Thoracic aorta (tissue), 2 donors: Measurements from ENCODE around the gene LRRC8D. TPM values are rescaled to one million over a fixed set of nuclear protein-coding genes. Genes with fewer than 3 reads are reported as not detected.

Experiments used
- ATAC-seq: fragments of 150-250 bp; one replicate; pipeline ENCODE4 v1.8.0; 2017; ENCODE audit warnings: low read depth; ENCODE audit not compliant: insufficient number of reproducible peaks, low FRiP score
- DNase-seq: peaks from one replicate; pipeline ENCODE4 v3.0.0-alpha.2; 2020; ENCODE audit warnings: low spot score
- H3K27ac ChIP-seq, 2 donors: fragments of 200-600 bp; sonication (generic); 1 replicate in 1 of 2; 2 replicates in 1 of 2; pipeline ENCODE4 v1.5.1; 2016; ENCODE audit warnings: mild to moderate bottlenecking in 2 of 2, moderate library complexity in 2 of 2
- H3K27me3 ChIP-seq: fragments of 200-600 bp; sonication (generic); replicated peaks from 2 replicates; pipeline ENCODE4 v1.6.0; 2016; ENCODE audit warnings: mild to moderate bottlenecking; ENCODE audit not compliant: insufficient read depth
- H3K36me3 ChIP-seq: fragments of 200-600 bp; sonication (generic); one replicate; pipeline ENCODE4 v1.5.1; 2016
- H3K4me1 ChIP-seq, 2 donors: fragments of 200-600 bp; sonication (generic); 1 replicate in 1 of 2; 2 replicates in 1 of 2; pipeline versions ENCODE4 v1.5.1 to v1.6.0; 2016; ENCODE audit warnings: low read depth in 2 of 2, mild to moderate bottlenecking in 1 of 2; ENCODE audit not compliant: control insufficient read depth in 1 of 2
- H3K4me3 ChIP-seq: fragments of 200-600 bp; sonication (generic); 2 replicates; pipeline ENCODE4 v1.5.1; 2016; ENCODE audit warnings: mild to moderate bottlenecking
- H3K9me3 ChIP-seq: fragments of 200-600 bp; sonication (generic); 2 replicates; pipeline ENCODE4 v1.5.1; 2016
- CTCF ChIP-seq: fragments of 200-600 bp; sonication (generic); IDR thresholded peaks from one replicate; pipeline ENCODE4 v1.5.1; 2019; ENCODE audit warnings: antibody characterized with exemption
- total RNA-seq, 2 donors: library from RNA; depleted of rRNA; stranded (reverse); fragments of >200 nt; gene quantifications; one replicate each; pipeline versions ENCODE4 v1.1.0 to v1.2.3, GENCODE V29; 2016

Gene LRRC8D
- total RNA-seq, 2 donors from 2014 or later = 8.8 to 10.7 TPM

- Histone ChIP-seq H3K27me3 (no peaks in the 10 kb centered on the region), H3K27ac (no peak overlapping the region), H3K4me3 (no peak overlapping the region), H3K4me1 (no peaks in the 10 kb centered on the region), H3K9me3 (no peaks in the 10 kb centered on the region), H3K36me3 (no peaks in the 10 kb centered on the region)
- no peak for ATAC-seq
- TF ChIP-seq CTCF = no peak
- no peak for DNase-seq
These were observed 59.8 kb downstream of the LRRC8D start for GRCh38 chr1:89880679-89881078.

GRCh38 chr1:89881415-89882058 lies 60.7 kb downstream of the LRRC8D start:
- Histone ChIP-seq H3K27ac (no peak overlapping the region), H3K4me1 (no peaks in the 10 kb centered on the region), H3K27me3 (no peaks in the 10 kb centered on the region), H3K9me3 (no peaks in the 10 kb centered on the region), H3K4me3 (no peak overlapping the region), H3K36me3 (no peaks in the 10 kb centered on the region)
- no peak for ATAC-seq
- DNase-seq = no peak
- no peak for TF ChIP-seq CTCF

- DNase-seq (no peak), ATAC-seq (no peak)
- TF ChIP-seq CTCF = no peak
- no peaks in the 10 kb centered on the region for H3K9me3 ChIP-seq
- no peaks in the 10 kb centered on the region for H3K36me3 ChIP-seq
- no peak overlapping the region for H3K4me3 ChIP-seq
- no peaks in the 10 kb centered on the region for H3K4me1 ChIP-seq
- no peaks in the 10 kb centered on the region for H3K27me3 ChIP-seq
- H3K27ac ChIP-seq = no peak overlapping the region
These were observed 61.7 kb downstream of the LRRC8D start for GRCh38 chr1:89882348-89883029.

GRCh38 chr1:89883030-89883379 lies 62.2 kb downstream of the LRRC8D start:
- no peak overlapping the region for H3K4me3 ChIP-seq
- H3K4me1 ChIP-seq = no peaks in the 10 kb centered on the region
- no peak for DNase-seq
- H3K36me3 ChIP-seq = no peaks in the 10 kb centered on the region
- H3K27me3 ChIP-seq = no peaks in the 10 kb centered on the region
- TF ChIP-seq CTCF = no peak
- no peak overlapping the region for H3K27ac ChIP-seq
- H3K9me3 ChIP-seq = no peaks in the 10 kb centered on the region
- ATAC-seq = no peak

GRCh38 chr1:89884718-89885596 lies 64.1 kb downstream of the LRRC8D start:
- ATAC-seq = no peak
- no peak overlapping the region for H3K27ac ChIP-seq
- no peaks in the 10 kb centered on the region for H3K27me3 ChIP-seq
- H3K4me3 ChIP-seq = no peak overlapping the region
- DNase-seq = no peak
- no peaks in the 10 kb centered on the region for H3K4me1 ChIP-seq
- no peak for TF ChIP-seq CTCF
- H3K36me3 ChIP-seq = no peaks in the 10 kb centered on the region
- H3K9me3 ChIP-seq = no peaks in the 10 kb centered on the region
